ENCODE data around the gene KNOP1. TPM values are rescaled to one million over a fixed set of nuclear protein-coding genes. Genes with fewer than 3 reads are reported as not detected.

Gene KNOP1
- total RNA-seq, 1 experiment from 2014 or later, result 93.9 TPM

- Histone ChIP-seq H4K91ac (ENCODE audit: insufficient read length, low read depth, low read length) (no peak overlapping the region), H2AFZ (ENCODE audit: low read length) (no peak overlapping the region), H2BK20ac (ENCODE audit: low read depth, low read length, poor library complexity, severe bottlenecking) (no peak overlapping the region), H3T11ph (ENCODE audit: low read length) (no peak overlapping the region), H3K27ac (ENCODE audit: insufficient read length, low read depth, low read length) (no peak overlapping the region), H3K4me2 (ENCODE audit: insufficient read depth, insufficient read length, low read length) (no peak overlapping the region), H2AK5ac (ENCODE audit: insufficient read length, low read length) (no peak overlapping the region), H3K9me3 (ENCODE audit: control insufficient read depth, low read depth, low read length) (no peaks in the 10 kb centered on the region), H3K18ac (ENCODE audit: insufficient read length, low read depth, low read length) (no peak overlapping the region), H3K56ac (ENCODE audit: insufficient read length, low read depth, low read length) (no peak overlapping the region), H4K20me1 (ENCODE audit: control insufficient read depth, insufficient read depth, insufficient read length) (no peaks in the 10 kb centered on the region), H3K9ac (ENCODE audit: extremely low read depth, insufficient read length, low read length) (no peak overlapping the region), H2BK5ac (ENCODE audit: insufficient read length, low read length) (no peak overlapping the region), H2BK120ac (ENCODE audit: low read depth, low read length, poor library complexity, severe bottlenecking) (no peak overlapping the region), H2BK15ac (ENCODE audit: low read depth, low read length) (no peak overlapping the region), H3K4ac (ENCODE audit: low read depth, low read length) (no peak overlapping the region), H3K79me1 (ENCODE audit: insufficient read depth, low read depth, low read length, poor library complexity, severe bottlenecking) (no peaks in the 10 kb centered on the region), H3K23me2 (ENCODE audit: insufficient read length, low read depth, low read length, poor library complexity, severe bottlenecking) (no peaks in the 10 kb centered on the region), H3K79me2 (ENCODE audit: insufficient read depth, low read length) (no peaks in the 10 kb centered on the region), H4K5ac (ENCODE audit: insufficient read length, low read depth, low read length) (no peak overlapping the region), H3K14ac (ENCODE audit: insufficient read depth, low read length) (no peak overlapping the region), H4K8ac (replicated peaks; ENCODE audit: insufficient read length, low read depth, low read length) (no peak overlapping the region), H3K23ac (ENCODE audit: insufficient read length, low read depth, low read length) (no peak overlapping the region), H3K27me3 (ENCODE audit: insufficient read depth, low read length) (no peaks in the 10 kb centered on the region), H2BK12ac (ENCODE audit: insufficient read length, low read depth, low read length) (no peak overlapping the region), H3K4me1 (ENCODE audit: insufficient read depth, low read length) (no peaks in the 10 kb centered on the region)
- Mint-ChIP-seq H3K27ac (no peak overlapping the region), H3K4me3 (no peak overlapping the region), H3K9me3 (peaks cover 10 to 13% of the 10 kb centered on the region in 2 experiments; a peak in 4 of 5 replicates), H3K27me3 (ENCODE audit: low read depth) (no peaks in the 10 kb centered on the region), H3K36me3 (ENCODE audit: insufficient read depth in 1 of 3, low read depth in 3 of 3) (peaks cover 13 to 41% (median 37%) of the 10 kb centered on the region in 3 experiments), H3K4me1 (peaks cover 5 to 15% of the 10 kb centered on the region in 2 experiments)
- DNase-seq, result no peak
- TF ChIP-seq, protein P1, sequence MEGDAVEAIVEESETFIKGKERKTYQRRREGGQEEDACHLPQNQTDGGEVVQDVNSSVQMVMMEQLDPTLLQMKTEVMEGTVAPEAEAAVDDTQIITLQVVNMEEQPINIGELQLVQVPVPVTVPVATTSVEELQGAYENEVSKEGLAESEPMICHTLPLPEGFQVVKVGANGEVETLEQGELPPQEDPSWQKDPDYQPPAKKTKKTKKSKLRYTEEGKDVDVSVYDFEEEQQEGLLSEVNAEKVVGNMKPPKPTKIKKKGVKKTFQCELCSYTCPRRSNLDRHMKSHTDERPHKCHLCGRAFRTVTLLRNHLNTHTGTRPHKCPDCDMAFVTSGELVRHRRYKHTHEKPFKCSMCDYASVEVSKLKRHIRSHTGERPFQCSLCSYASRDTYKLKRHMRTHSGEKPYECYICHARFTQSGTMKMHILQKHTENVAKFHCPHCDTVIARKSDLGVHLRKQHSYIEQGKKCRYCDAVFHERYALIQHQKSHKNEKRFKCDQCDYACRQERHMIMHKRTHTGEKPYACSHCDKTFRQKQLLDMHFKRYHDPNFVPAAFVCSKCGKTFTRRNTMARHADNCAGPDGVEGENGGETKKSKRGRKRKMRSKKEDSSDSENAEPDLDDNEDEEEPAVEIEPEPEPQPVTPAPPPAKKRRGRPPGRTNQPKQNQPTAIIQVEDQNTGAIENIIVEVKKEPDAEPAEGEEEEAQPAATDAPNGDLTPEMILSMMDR (conservative IDR thresholded peaks at IDR 0.05), result no peak
- no CpG with 5 or more reads among the region's 1 CpG for WGBS (ENCODE audit: extremely low coverage, insufficient read length, low lambda C conversion rate)
Observed at GRCh38 chr16:19659554-19659953, 58.5 kb downstream of the KNOP1 start.
